Globus pallidus (tissue), 1 donor: ENCODE measurements around the gene SCAP.

Experiments used
- DNase-seq: peaks from one replicate; pipeline ENCODE4 v3.0.0-alpha.2; 2015; ENCODE audit warnings: low spot score

Gene SCAP

GRCh38 chr3:47413751-47414150 is 62.0 kb downstream of the SCAP start:
- DNase-seq = peak; percentile 91

- DNase-seq = no peak
Measured at GRCh38 chr3:47412842-47413520, 62.8 kb downstream of the SCAP start.

GRCh38 chr3:47412453-47412756 is 63.3 kb downstream of the SCAP start:
- DNase-seq = no peak

GRCh38 chr3:47411696-47412452 is 63.9 kb downstream of the SCAP start:
- no peak for DNase-seq

- DNase-seq = no peak
Measured at GRCh38 chr3:47410801-47411646, 64.7 kb downstream of the SCAP start.

- DNase-seq = no peak
Measured at GRCh38 chr3:47410417-47410720, 65.4 kb downstream of the SCAP start.

GRCh38 chr3:47409688-47410416 is 65.9 kb downstream of the SCAP start:
- no peak for DNase-seq

- DNase-seq = no peak
Measured at GRCh38 chr3:47409284-47409683, 66.5 kb downstream of the SCAP start.

- DNase-seq = no peak
Measured at GRCh38 chr3:47408839-47409229, 66.9 kb downstream of the SCAP start.

- no peak for DNase-seq
Measured at GRCh38 chr3:47407896-47408838, 67.6 kb downstream of the SCAP start.

GRCh38 chr3:47407237-47407636 is 68.5 kb downstream of the SCAP start:
- no peak for DNase-seq

GRCh38 chr3:47406762-47407149 is 69.0 kb downstream of the SCAP start:
- no peak for DNase-seq

- DNase-seq = no peak
Measured at GRCh38 chr3:47405820-47406761, 69.7 kb downstream of the SCAP start.

- peak; percentile 87 for DNase-seq
Measured at GRCh38 chr3:47404955-47405790, 70.6 kb downstream of the SCAP start.

- no peak for DNase-seq
Measured at GRCh38 chr3:47404431-47404876, 71.3 kb downstream of the SCAP start.

- DNase-seq = no peak
Measured at GRCh38 chr3:47399531-47400270, 76.0 kb downstream of the SCAP start.

- no peak for DNase-seq
Measured at GRCh38 chr3:47399016-47399415, 76.7 kb downstream of the SCAP start.

GRCh38 chr3:47398228-47398627 is 77.5 kb downstream of the SCAP start:
- no peak for DNase-seq
